SKM-1 (cell line): ENCODE measurements around the gene ASB18.

Experiments used
- DNase-seq: peaks from one replicate; lab custom pipeline; 2025; ENCODE audit not compliant: unreplicated experiment; lab: John Stamatoyannopoulos, UW

Gene ASB18

GRCh38 chr2:236164925-236165841 lies 99.0 kb downstream of the ASB18 start:
- DNase-seq: no peak

GRCh38 chr2:236164201-236164924 lies 99.8 kb downstream of the ASB18 start:
- DNase-seq: no peak

- no peak for DNase-seq
These were observed 100.6 kb downstream of the ASB18 start for GRCh38 chr2:236163471-236164200.

GRCh38 chr2:236162882-236163470 lies 101.2 kb downstream of the ASB18 start:
- no peak for DNase-seq

- no peak for DNase-seq
These were observed 102.0 kb downstream of the ASB18 start for GRCh38 chr2:236162031-236162845.

GRCh38 chr2:236161531-236161930 lies 102.7 kb downstream of the ASB18 start:
- DNase-seq: no peak

- DNase-seq: no peak
These were observed 103.1 kb downstream of the ASB18 start for GRCh38 chr2:236161082-236161462.

GRCh38 chr2:236160366-236161081 lies 103.7 kb downstream of the ASB18 start:
- DNase-seq: no peak

- no peak for DNase-seq
These were observed 104.4 kb downstream of the ASB18 start for GRCh38 chr2:236159778-236160170.

GRCh38 chr2:236158969-236159777 lies 105.0 kb downstream of the ASB18 start:
- no peak for DNase-seq

- no peak for DNase-seq
These were observed 106.2 kb downstream of the ASB18 start for GRCh38 chr2:236157815-236158498.

GRCh38 chr2:236157366-236157765 lies 106.8 kb downstream of the ASB18 start:
- no peak for DNase-seq

- no peak for DNase-seq
These were observed 107.4 kb downstream of the ASB18 start for GRCh38 chr2:236156860-236157194.

- no peak for DNase-seq
These were observed 107.9 kb downstream of the ASB18 start for GRCh38 chr2:236156095-236156859.

- DNase-seq: no peak
These were observed 108.8 kb downstream of the ASB18 start for GRCh38 chr2:236155406-236155805.

GRCh38 chr2:236146436-236146835 lies 117.8 kb downstream of the ASB18 start:
- no peak for DNase-seq

- no peak for DNase-seq
These were observed 120.4 kb downstream of the ASB18 start for GRCh38 chr2:236143811-236144210.
